HEK293 (cell line): ENCODE results near the gene AEBP1.

Source experiments
- CTCF ChIA-PET: fragments of 350-600 bp; formaldehyde crosslinking; extraction: SDS; loops from one replicate; lab custom pipeline; 2021; ENCODE audit warnings: antibody characterized with exemption; lab: Yijun Ruan, JAX
- POLR2A ChIA-PET: fragments of 300-600 bp; formaldehyde crosslinking; extraction: SDS; loops from one replicate; lab custom pipeline; 2020; ENCODE audit warnings: antibody characterized with exemption, inconsistent platforms; lab: Yijun Ruan, JAX
- H3K27ac ChIP-seq: fragments of 200-500 bp; sonication (Bioruptor generic); 2 replicates; pipeline ENCODE4 v1.5.1; 2014; ENCODE audit warnings: low read depth, low read length, control low read depth, inconsistent platforms; ENCODE audit errors: extremely low read depth
- H3K36me3 ChIP-seq, 2 experiments: fragments of 200-500 bp in 1 of 2; sonication (Bioruptor generic) in 1 of 2; 1 replicate in 1 of 2; 2 replicates in 1 of 2; pipeline ENCODE4 v1.5.1; 2014 to 2017; ENCODE audit warnings: inconsistent platforms in 2 of 2, low read length in 2 of 2; ENCODE audit not compliant: control insufficient read depth in 2 of 2, insufficient read depth in 1 of 2
- H3K4me1 ChIP-seq: fragments of 200-500 bp; sonication (Bioruptor generic); 2 replicates; pipeline ENCODE4 v1.5.1; 2014; ENCODE audit warnings: mild to moderate bottlenecking, low read length, inconsistent platforms; ENCODE audit not compliant: control insufficient read depth, insufficient read depth
- H3K4me3 ChIP-seq: 2 replicates; pipeline ENCODE4 v1.5.1; 2011; ENCODE audit warnings: low read depth, mild to moderate bottlenecking, control low read depth, low read length, moderate library complexity
- H3K9me3 ChIP-seq: fragments of 200-500 bp; sonication (Bioruptor generic); 2 replicates; pipeline ENCODE4 v1.5.1; 2014; ENCODE audit warnings: low read depth, low read length, inconsistent platforms; ENCODE audit not compliant: control insufficient read depth, insufficient read depth
- GLIS2 ChIP-seq: fragments of 450-650 bp; formaldehyde crosslinking; IDR thresholded peaks from 2 replicates; pipeline ENCODE4 v1.5.1; 2016; ENCODE audit warnings: missing biosample characterization, missing genetic modification characterization
- KLF1 ChIP-seq: fragments of 450-650 bp; formaldehyde crosslinking; IDR thresholded peaks from 2 replicates; pipeline ENCODE4 v1.5.1; 2016; ENCODE audit warnings: missing biosample characterization, missing genetic modification characterization
- ZBTB20 ChIP-seq: fragments of 450-650 bp; formaldehyde crosslinking; IDR thresholded peaks from 2 replicates; pipeline ENCODE4 v1.5.1; 2016; ENCODE audit warnings: missing biosample characterization, missing genetic modification characterization
- ZFP69B ChIP-seq: fragments of 450-650 bp; formaldehyde crosslinking; IDR thresholded peaks from 2 replicates; pipeline ENCODE4 v1.5.1; 2016; ENCODE audit warnings: missing biosample characterization, missing genetic modification characterization
- ZNF350 ChIP-seq: fragments of 450-650 bp; formaldehyde crosslinking; IDR thresholded peaks from 2 replicates; pipeline ENCODE4 v1.5.0; 2017; ENCODE audit warnings: missing biosample characterization, mild to moderate bottlenecking, missing genetic modification characterization
- ZNF426 ChIP-seq: fragments of 450-650 bp; formaldehyde crosslinking; IDR thresholded peaks from 2 replicates; pipeline ENCODE4 v1.5.1; 2017; ENCODE audit warnings: missing biosample characterization, missing genetic modification characterization, mild to moderate bottlenecking, inconsistent platforms, moderate library complexity
- ZNF514 ChIP-seq: fragments of 450-650 bp; formaldehyde crosslinking; IDR thresholded peaks from 2 replicates; pipeline ENCODE4 v1.5.1; 2016; ENCODE audit warnings: missing biosample characterization, missing genetic modification characterization
- ZNF624 ChIP-seq: fragments of 450-650 bp; formaldehyde crosslinking; IDR thresholded peaks from 2 replicates; pipeline ENCODE4 v1.5.1; 2017; ENCODE audit warnings: missing biosample characterization, missing genetic modification characterization
- ZNF629 ChIP-seq: fragments of 450-650 bp; formaldehyde crosslinking; IDR thresholded peaks from 2 replicates; pipeline ENCODE4 v1.5.1; 2017; ENCODE audit warnings: missing biosample characterization, missing genetic modification characterization
- ZSCAN30 ChIP-seq: fragments of 450-650 bp; IDR thresholded peaks from 2 replicates; pipeline ENCODE4 v1.5.1; 2018; ENCODE audit warnings: missing biosample characterization, mild to moderate bottlenecking, missing genetic modification characterization, moderate library complexity
- TF ChIP-seq, protein P1 (sequence below): fragments of 450-650 bp; formaldehyde crosslinking; IDR thresholded peaks from 2 replicates; pipeline ENCODE4 v1.5.1; 2016; ENCODE audit warnings: missing biosample characterization, missing genetic modification characterization
- TF ChIP-seq, protein P2 (sequence below): fragments of 450-650 bp; formaldehyde crosslinking; IDR thresholded peaks from 2 replicates; pipeline ENCODE4 v1.5.1; 2016; ENCODE audit warnings: missing biosample characterization, missing genetic modification characterization
- TF ChIP-seq, protein P3 (sequence below): fragments of 450-650 bp; formaldehyde crosslinking; IDR thresholded peaks from 2 replicates; pipeline ENCODE4 v1.5.1; 2017; ENCODE audit warnings: missing biosample characterization, missing genetic modification characterization
- TF ChIP-seq, protein P4 (sequence below): fragments of 450-650 bp; formaldehyde crosslinking; IDR thresholded peaks from 2 replicates; pipeline ENCODE4 v1.5.1; 2017; ENCODE audit warnings: missing biosample characterization, missing genetic modification characterization
- TF ChIP-seq, protein P5 (sequence below): fragments of 450-650 bp; formaldehyde crosslinking; IDR thresholded peaks from 2 replicates; pipeline ENCODE4 v1.5.1; 2016; ENCODE audit warnings: missing biosample characterization, missing genetic modification characterization

Gene AEBP1

DNA sequence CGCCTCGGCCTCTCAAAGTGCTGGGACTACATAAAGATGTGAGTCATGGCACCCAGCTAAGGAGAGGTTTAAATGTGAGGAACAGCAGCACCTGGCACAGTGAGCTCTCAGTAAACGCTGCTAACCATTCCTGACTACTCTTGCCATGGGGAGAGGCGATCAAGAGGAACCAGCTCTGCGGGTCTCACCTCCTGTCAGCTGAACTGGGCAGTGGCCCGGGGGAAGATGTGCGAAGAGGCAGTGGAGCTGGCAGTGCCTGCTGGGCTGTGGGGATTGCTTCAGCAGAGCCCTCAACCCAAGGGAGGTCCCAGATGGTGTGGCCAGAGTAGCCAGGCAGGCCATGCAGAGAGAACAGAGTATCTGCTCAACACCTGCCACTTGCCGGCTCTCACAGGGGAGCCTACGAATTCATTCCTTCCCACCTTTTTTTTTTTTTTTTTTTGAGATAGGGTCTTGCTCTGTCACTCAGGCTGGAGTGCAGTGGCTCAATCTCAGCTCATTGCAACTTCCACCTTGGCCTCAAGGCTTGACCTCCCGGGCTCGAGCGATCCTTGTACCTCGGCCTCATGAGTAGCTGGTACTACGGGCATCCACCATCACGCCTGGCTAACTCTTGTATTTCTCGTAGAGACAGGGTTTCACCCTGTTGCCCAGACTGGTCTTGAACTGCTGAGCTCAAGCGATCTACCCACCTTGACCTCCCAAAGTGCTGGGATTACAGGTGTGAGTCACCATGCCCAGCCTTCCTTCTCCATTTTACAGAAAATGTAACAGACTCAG is 28.7 kb upstream of the AEBP1 start:
- POLR2A ChIA-PET, result interaction anchor here (0.7 to 1.7 kb wide), 2 partner anchors 11 to 30 kb away, joined by 3 to 8 read pairs; no protein-coding TSS in a partner anchor
- Histone ChIP-seq H3K4me1 (peaks cover 3% of the 10 kb centered on the region; the same call in 1 of the 2 replicates), H3K27ac (no peak overlapping the region), H3K4me3 (no peak overlapping the region), H3K36me3 (peaks cover 10 to 80% of the 10 kb centered on the region in 2 experiments), H3K9me3 (no peaks in the 10 kb centered on the region)
- CTCF ChIA-PET, result no interaction called here
- TF ChIP-seq, protein P1, sequence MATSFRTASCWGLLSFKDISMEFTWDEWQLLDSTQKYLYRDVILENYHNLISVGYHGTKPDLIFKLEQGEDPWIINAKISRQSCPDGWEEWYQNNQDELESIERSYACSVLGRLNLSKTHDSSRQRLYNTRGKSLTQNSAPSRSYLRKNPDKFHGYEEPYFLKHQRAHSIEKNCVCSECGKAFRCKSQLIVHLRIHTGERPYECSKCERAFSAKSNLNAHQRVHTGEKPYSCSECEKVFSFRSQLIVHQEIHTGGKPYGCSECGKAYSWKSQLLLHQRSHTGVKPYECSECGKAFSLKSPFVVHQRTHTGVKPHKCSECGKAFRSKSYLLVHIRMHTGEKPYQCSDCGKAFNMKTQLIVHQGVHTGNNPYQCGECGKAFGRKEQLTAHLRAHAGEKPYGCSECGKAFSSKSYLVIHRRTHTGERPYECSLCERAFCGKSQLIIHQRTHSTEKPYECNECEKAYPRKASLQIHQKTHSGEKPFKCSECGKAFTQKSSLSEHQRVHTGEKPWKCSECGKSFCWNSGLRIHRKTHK, result no peak
- TF ChIP-seq, protein P2, sequence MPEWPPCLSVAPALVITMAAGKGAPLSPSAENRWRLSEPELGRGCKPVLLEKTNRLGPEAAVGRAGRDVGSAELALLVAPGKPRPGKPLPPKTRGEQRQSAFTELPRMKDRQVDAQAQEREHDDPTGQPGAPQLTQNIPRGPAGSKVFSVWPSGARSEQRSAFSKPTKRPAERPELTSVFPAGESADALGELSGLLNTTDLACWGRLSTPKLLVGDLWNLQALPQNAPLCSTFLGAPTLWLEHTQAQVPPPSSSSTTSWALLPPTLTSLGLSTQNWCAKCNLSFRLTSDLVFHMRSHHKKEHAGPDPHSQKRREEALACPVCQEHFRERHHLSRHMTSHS (tag by site-specific recombination), result no peak
- TF ChIP-seq GLIS2 (tag by site-specific recombination), result no peak
- TF ChIP-seq, protein P3, sequence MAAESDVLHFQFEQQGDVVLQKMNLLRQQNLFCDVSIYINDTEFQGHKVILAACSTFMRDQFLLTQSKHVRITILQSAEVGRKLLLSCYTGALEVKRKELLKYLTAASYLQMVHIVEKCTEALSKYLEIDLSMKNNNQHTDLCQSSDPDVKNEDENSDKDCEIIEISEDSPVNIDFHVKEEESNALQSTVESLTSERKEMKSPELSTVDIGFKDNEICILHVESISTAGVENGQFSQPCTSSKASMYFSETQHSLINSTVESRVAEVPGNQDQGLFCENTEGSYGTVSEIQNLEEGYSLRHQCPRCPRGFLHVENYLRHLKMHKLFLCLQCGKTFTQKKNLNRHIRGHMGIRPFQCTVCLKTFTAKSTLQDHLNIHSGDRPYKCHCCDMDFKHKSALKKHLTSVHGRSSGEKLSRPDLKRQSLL (tag by site-specific recombination), result no peak
- no peak for TF ChIP-seq ZNF624
- no peak for TF ChIP-seq ZNF426 (tag by site-specific recombination)
- no peak for TF ChIP-seq ZFP69B (tag by site-specific recombination)
- no peak for TF ChIP-seq ZNF350 (tag by site-specific recombination)
- TF ChIP-seq, protein P4, sequence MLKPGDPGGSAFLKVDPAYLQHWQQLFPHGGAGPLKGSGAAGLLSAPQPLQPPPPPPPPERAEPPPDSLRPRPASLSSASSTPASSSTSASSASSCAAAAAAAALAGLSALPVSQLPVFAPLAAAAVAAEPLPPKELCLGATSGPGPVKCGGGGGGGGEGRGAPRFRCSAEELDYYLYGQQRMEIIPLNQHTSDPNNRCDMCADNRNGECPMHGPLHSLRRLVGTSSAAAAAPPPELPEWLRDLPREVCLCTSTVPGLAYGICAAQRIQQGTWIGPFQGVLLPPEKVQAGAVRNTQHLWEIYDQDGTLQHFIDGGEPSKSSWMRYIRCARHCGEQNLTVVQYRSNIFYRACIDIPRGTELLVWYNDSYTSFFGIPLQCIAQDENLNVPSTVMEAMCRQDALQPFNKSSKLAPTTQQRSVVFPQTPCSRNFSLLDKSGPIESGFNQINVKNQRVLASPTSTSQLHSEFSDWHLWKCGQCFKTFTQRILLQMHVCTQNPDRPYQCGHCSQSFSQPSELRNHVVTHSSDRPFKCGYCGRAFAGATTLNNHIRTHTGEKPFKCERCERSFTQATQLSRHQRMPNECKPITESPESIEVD, result no peak
- TF ChIP-seq KLF1 (tag by site-specific recombination), result no peak
- TF ChIP-seq ZNF514, result no peak

DNA sequence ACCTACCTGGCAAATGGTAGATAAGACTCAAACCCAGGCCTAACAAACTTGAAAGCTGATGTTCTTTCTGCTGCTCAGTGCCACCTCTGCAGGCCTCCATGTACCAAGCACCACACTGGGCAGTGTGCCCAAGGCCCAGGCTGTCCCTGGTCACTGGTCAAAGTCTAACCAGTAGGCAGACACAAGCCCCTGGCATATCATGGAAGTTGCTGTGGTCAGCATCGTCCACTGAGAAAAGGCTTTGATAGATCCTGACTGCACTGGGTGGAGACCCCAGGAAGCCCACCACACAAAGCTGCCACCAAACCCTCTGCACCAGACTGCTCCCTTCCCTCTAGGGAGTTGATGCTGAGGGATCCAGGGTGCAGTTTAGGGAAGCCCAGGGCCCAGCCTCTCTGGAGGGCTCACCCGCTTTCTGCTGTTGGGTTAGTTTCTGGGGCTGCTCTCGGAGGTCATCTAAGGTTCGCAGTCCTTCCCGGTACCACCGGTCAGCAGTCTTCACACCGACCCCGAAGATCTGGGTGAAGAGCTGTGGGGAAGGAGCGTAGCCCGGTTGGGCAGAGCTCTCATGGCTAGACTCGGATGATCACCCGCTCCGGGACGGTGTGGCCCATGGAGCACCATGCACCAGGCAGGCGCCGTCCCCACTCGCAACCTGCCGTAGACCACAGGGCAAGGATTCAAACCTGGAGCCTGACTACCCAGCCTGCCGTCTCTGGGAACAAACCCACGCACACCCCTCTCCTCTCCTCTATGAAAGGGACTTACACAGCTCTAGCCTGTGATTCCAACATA is 27.8 kb upstream of the AEBP1 start:
- no peak for TF ChIP-seq ZNF629
- TF ChIP-seq ZSCAN30 (tag by site-specific recombination), result no peak
- TF ChIP-seq ZBTB20 (tag by site-specific recombination), result no peak
- TF ChIP-seq, protein P5, sequence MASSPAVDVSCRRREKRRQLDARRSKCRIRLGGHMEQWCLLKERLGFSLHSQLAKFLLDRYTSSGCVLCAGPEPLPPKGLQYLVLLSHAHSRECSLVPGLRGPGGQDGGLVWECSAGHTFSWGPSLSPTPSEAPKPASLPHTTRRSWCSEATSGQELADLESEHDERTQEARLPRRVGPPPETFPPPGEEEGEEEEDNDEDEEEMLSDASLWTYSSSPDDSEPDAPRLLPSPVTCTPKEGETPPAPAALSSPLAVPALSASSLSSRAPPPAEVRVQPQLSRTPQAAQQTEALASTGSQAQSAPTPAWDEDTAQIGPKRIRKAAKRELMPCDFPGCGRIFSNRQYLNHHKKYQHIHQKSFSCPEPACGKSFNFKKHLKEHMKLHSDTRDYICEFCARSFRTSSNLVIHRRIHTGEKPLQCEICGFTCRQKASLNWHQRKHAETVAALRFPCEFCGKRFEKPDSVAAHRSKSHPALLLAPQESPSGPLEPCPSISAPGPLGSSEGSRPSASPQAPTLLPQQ (tag by site-specific recombination), result no peak
- H3K4me1 ChIP-seq, result peaks cover 3% of the 10 kb centered on the region; the same call in 1 of the 2 replicates
- CTCF ChIA-PET, result no interaction called here
- H3K4me3 ChIP-seq, result no peak overlapping the region
- no peak overlapping the region for H3K27ac ChIP-seq
- POLR2A ChIA-PET, result interaction anchor here (0.7 to 1.7 kb wide), 2 partner anchors 12 to 29 kb away, joined by 3 to 8 read pairs; no protein-coding TSS in a partner anchor
- no peaks in the 10 kb centered on the region for H3K9me3 ChIP-seq
- H3K36me3 ChIP-seq, result peaks cover 10 to 83% of the 10 kb centered on the region in 2 experiments
